HEK293 (cell line): ENCODE results near the gene CMKLR1.

Experiments
- CTCF ChIA-PET: fragments of 350-600 bp; formaldehyde crosslinking; extraction: SDS; loops from one replicate; lab custom pipeline; 2021; ENCODE audit warnings: antibody characterized with exemption; lab: Yijun Ruan, JAX
- POLR2A ChIA-PET: fragments of 300-600 bp; formaldehyde crosslinking; extraction: SDS; loops from one replicate; lab custom pipeline; 2020; ENCODE audit warnings: antibody characterized with exemption, inconsistent platforms; lab: Yijun Ruan, JAX
- H3K27ac ChIP-seq: fragments of 200-500 bp; sonication (Bioruptor generic); 2 replicates; pipeline ENCODE4 v1.5.1; 2014; ENCODE audit warnings: low read depth, low read length, control low read depth, inconsistent platforms; ENCODE audit errors: extremely low read depth
- H3K36me3 ChIP-seq, 2 experiments: fragments of 200-500 bp in 1 of 2; sonication (Bioruptor generic) in 1 of 2; 1 replicate in 1 of 2; 2 replicates in 1 of 2; pipeline ENCODE4 v1.5.1; 2014 to 2017; ENCODE audit warnings: inconsistent platforms in 2 of 2, low read length in 2 of 2; ENCODE audit not compliant: control insufficient read depth in 2 of 2, insufficient read depth in 1 of 2
- H3K4me1 ChIP-seq: fragments of 200-500 bp; sonication (Bioruptor generic); 2 replicates; pipeline ENCODE4 v1.5.1; 2014; ENCODE audit warnings: mild to moderate bottlenecking, low read length, inconsistent platforms; ENCODE audit not compliant: control insufficient read depth, insufficient read depth
- H3K4me3 ChIP-seq: 2 replicates; pipeline ENCODE4 v1.5.1; 2011; ENCODE audit warnings: low read depth, mild to moderate bottlenecking, control low read depth, low read length, moderate library complexity
- H3K9me3 ChIP-seq: fragments of 200-500 bp; sonication (Bioruptor generic); 2 replicates; pipeline ENCODE4 v1.5.1; 2014; ENCODE audit warnings: low read depth, low read length, inconsistent platforms; ENCODE audit not compliant: control insufficient read depth, insufficient read depth
- EGR2 ChIP-seq: fragments of 450-650 bp; formaldehyde crosslinking; IDR thresholded peaks from 2 replicates; pipeline ENCODE4 v1.5.1; 2016; ENCODE audit warnings: low read depth, missing biosample characterization, missing genetic modification characterization
- GFI1B ChIP-seq: fragments of 450-650 bp; formaldehyde crosslinking; IDR thresholded peaks from 2 replicates; pipeline ENCODE4 v1.5.1; 2016; ENCODE audit warnings: missing biosample characterization, missing genetic modification characterization
- KLF16 ChIP-seq: fragments of 450-650 bp; formaldehyde crosslinking; IDR thresholded peaks from 2 replicates; pipeline ENCODE4 v1.5.1; 2017; ENCODE audit warnings: missing biosample characterization, missing genetic modification characterization
- KLF17 ChIP-seq: fragments of 450-650 bp; formaldehyde crosslinking; IDR thresholded peaks from 2 replicates; pipeline ENCODE4 v1.5.1; 2016; ENCODE audit warnings: missing biosample characterization, missing genetic modification characterization
- REPIN1 ChIP-seq: fragments of 450-650 bp; formaldehyde crosslinking; IDR thresholded peaks from 2 replicates; pipeline ENCODE4 v1.5.1; 2017; ENCODE audit warnings: missing biosample characterization, missing genetic modification characterization, low read depth
- SCRT2 ChIP-seq: fragments of 450-650 bp; formaldehyde crosslinking; IDR thresholded peaks from 2 replicates; pipeline ENCODE4 v1.5.1; 2016; ENCODE audit warnings: missing biosample characterization, missing genetic modification characterization
- SETDB1 ChIP-seq: IDR thresholded peaks from one replicate; pipeline ENCODE4 v1.6.1; 2017; ENCODE audit warnings: mild to moderate bottlenecking, low read length, moderate library complexity, mixed read lengths; ENCODE audit not compliant: insufficient read length
- ZFP41 ChIP-seq: fragments of 450-650 bp; formaldehyde crosslinking; IDR thresholded peaks from 2 replicates; pipeline ENCODE4 v1.5.1; 2016; ENCODE audit warnings: missing biosample characterization, missing genetic modification characterization, borderline replicate concordance
- ZFP69B ChIP-seq: fragments of 450-650 bp; formaldehyde crosslinking; IDR thresholded peaks from 2 replicates; pipeline ENCODE4 v1.5.1; 2016; ENCODE audit warnings: missing biosample characterization, missing genetic modification characterization
- ZNF175 ChIP-seq: fragments of 450-650 bp; formaldehyde crosslinking; IDR thresholded peaks from 2 replicates; pipeline ENCODE4 v1.5.1; 2016; ENCODE audit warnings: missing biosample characterization, missing genetic modification characterization
- ZNF266 ChIP-seq: fragments of 450-650 bp; formaldehyde crosslinking; IDR thresholded peaks from 2 replicates; pipeline ENCODE4 v1.5.1; 2016; ENCODE audit warnings: missing biosample characterization, missing genetic modification characterization, low read depth
- ZNF274 ChIP-seq, 2 experiments: fragments of 200-500 bp in 1 of 2; fragments of 450-650 bp in 1 of 2; sonication (Bioruptor generic) in 1 of 2; formaldehyde crosslinking in 1 of 2; IDR thresholded peaks; 2 replicates each; pipeline versions ENCODE4 v1.5.1 to v1.6.1; 2014 to 2016; ENCODE audit warnings: borderline replicate concordance in 1 of 2, inconsistent platforms in 1 of 2, low read length in 1 of 2, missing biosample characterization in 1 of 2, missing genetic modification characterization in 1 of 2
- ZNF404 ChIP-seq: fragments of 450-650 bp; formaldehyde crosslinking; IDR thresholded peaks from 2 replicates; pipeline ENCODE4 v1.5.1; 2017; ENCODE audit warnings: missing biosample characterization, missing genetic modification characterization
- ZNF433 ChIP-seq: fragments of 450-650 bp; formaldehyde crosslinking; IDR thresholded peaks from 2 replicates; pipeline ENCODE4 v1.5.1; 2016; ENCODE audit warnings: missing biosample characterization, missing genetic modification characterization, low read depth
- ZNF529 ChIP-seq: fragments of 450-650 bp; formaldehyde crosslinking; IDR thresholded peaks from 2 replicates; pipeline ENCODE4 v1.5.1; 2017; ENCODE audit warnings: missing genetic modification characterization, missing biosample characterization; ENCODE audit not compliant: insufficient replicate concordance
- ZNF548 ChIP-seq: fragments of 450-650 bp; formaldehyde crosslinking; IDR thresholded peaks from 2 replicates; pipeline ENCODE4 v1.5.1; 2016; ENCODE audit warnings: missing biosample characterization, missing genetic modification characterization
- ZNF600 ChIP-seq: fragments of 450-650 bp; formaldehyde crosslinking; IDR thresholded peaks from 2 replicates; pipeline ENCODE4 v1.5.1; 2016; ENCODE audit warnings: missing biosample characterization, missing genetic modification characterization
- ZNF610 ChIP-seq: fragments of 450-650 bp; formaldehyde crosslinking; IDR thresholded peaks from 2 replicates; pipeline ENCODE4 v1.5.1; 2016; ENCODE audit warnings: missing biosample characterization, missing genetic modification characterization, borderline replicate concordance
- TF ChIP-seq, protein P1 (sequence below): fragments of 450-650 bp; formaldehyde crosslinking; IDR thresholded peaks from 2 replicates; pipeline ENCODE4 v1.5.1; 2016; ENCODE audit warnings: missing biosample characterization, missing genetic modification characterization, borderline replicate concordance
- TF ChIP-seq, protein P2 (sequence below): fragments of 450-650 bp; formaldehyde crosslinking; IDR thresholded peaks from 2 replicates; pipeline ENCODE4 v1.5.1; 2016; ENCODE audit warnings: missing biosample characterization, missing genetic modification characterization

CMKLR1 gene

DNA sequence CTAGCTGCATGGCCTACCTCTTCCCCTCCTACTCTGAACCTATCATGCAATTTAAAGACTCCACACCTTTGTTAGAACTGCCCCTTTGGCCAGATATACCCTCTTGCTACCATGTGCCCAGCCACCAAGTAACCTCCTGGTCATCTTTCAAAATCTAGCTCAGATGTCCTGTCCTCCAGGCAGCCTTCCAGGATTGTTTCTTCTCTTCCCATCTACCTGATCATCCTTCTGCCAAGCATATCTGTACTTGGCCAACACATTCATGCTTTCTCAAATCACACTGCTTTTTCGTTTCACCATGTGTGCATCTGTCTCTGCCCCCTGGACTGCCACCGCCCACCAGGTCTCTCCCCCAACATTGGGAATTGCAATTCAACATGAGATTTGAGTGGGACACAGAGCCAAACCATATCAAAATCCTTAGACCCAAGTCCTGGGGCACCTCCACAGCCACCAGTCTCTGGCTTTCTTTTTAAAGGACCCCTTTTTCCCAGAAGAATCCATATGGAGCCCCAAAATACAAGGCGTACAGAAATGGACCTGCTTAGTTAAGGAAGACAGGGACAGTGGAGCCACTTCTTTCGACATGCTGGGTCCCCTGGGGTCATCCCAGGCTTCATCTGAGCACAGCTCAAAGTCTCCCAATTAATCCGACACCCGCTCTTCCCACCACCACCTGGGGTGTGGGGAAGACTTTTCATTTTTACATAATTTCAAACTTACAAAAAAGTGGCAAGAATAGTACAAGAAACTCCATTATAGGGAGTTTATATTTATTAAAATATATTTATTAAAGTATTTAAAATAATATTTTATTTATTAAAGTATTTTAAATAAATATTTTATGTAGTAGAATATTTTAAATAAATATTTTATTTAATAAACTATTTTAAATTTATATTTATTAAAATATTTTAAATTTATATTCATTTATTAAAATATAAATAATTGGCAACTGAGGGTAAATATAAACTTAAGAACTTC, 7.9 kb upstream of the CMKLR1 start:
- ChIA-PET POLR2A (no interaction called here), CTCF (no interaction called here)
- Histone ChIP-seq H3K27ac (no peak overlapping the region), H3K4me3 (no peak overlapping the region), H3K36me3 (no peaks in the 10 kb centered on the region), H3K4me1 (no peaks in the 10 kb centered on the region), H3K9me3 (no peaks in the 10 kb centered on the region)
- TF ChIP-seq ZNF529 (tag by site-specific recombination) (no peak), ZFP41 (no peak), ZNF433 (no peak), KLF17 (tag by site-specific recombination) (no peak), REPIN1 (no peak)

DNA sequence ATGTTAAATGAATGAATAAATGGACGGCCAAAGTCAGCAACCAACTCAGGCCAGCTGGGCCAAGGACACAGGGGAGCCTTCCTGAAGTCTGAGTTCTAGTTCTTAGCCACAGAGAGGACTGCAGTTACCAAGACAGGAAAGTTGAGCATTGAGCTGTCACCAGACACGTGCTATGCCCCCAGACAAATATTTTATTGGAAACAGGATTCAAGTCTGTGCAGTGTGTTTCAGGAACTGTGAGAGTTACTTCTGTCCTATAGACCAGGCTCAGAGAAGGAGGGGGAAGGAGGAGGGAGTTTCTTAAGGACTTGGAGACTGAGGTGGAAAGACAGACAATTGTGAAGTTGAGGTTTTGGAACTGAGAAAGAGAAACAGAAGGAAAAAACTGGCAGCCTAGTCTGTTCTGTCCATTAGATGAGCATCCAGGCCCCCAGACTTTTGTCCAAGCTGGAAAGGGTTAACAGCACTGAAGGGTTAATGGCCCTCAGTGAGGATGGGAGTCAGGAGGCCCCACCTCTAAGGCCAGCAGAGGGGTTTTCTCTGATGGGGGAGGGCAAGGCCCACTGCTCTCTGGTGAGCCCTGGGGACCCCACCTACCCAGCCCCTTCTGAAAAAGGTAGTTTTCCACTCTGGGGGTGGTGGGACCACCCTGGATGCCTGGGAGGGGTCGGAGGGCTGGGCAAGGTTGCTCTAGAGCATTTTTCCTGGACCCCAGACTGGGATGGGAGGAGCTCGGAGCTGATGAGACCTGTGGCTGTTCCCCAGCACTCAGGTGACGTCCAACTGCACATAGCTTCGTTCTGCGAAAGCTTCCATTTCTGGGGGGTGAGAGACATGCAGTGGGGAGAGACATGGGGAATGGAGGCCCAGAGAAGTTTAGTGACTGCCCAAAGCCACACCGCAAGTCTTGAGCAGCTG, 6.9 kb upstream of the CMKLR1 start:
- CTCF ChIA-PET: no interaction called here
- no peak overlapping the region for H3K4me3 ChIP-seq
- POLR2A ChIA-PET: no interaction called here
- H3K4me1 ChIP-seq: no peaks in the 10 kb centered on the region
- no peaks in the 10 kb centered on the region for H3K9me3 ChIP-seq
- no peaks in the 10 kb centered on the region for H3K36me3 ChIP-seq
- no peak overlapping the region for H3K27ac ChIP-seq
- TF ChIP-seq ZNF548 (tag by site-specific recombination) (no peak), ZNF600 (no peak), ZFP69B (tag by site-specific recombination) (no peak), SETDB1 (no peak), EGR2 (no peak), ZNF610 (tag by site-specific recombination) (no peak)
- TF ChIP-seq, protein P1, sequence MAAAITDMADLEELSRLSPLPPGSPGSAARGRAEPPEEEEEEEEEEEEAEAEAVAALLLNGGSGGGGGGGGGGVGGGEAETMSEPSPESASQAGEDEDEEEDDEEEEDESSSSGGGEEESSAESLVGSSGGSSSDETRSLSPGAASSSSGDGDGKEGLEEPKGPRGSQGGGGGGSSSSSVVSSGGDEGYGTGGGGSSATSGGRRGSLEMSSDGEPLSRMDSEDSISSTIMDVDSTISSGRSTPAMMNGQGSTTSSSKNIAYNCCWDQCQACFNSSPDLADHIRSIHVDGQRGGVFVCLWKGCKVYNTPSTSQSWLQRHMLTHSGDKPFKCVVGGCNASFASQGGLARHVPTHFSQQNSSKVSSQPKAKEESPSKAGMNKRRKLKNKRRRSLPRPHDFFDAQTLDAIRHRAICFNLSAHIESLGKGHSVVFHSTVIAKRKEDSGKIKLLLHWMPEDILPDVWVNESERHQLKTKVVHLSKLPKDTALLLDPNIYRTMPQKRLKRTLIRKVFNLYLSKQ: no peak

- H3K4me3 ChIP-seq: no peak overlapping the region
- no peaks in the 10 kb centered on the region for H3K4me1 ChIP-seq
- no peaks in the 10 kb centered on the region for H3K9me3 ChIP-seq
- ChIA-PET CTCF (interaction anchor here (0.6 to 0.7 kb wide), 2 partner anchors 35 to 149 kb away, joined by 3 read pairs; no protein-coding TSS in a partner anchor), POLR2A (no interaction called here)
- no peak overlapping the region for H3K27ac ChIP-seq
- H3K36me3 ChIP-seq: no peaks in the 10 kb centered on the region
- TF ChIP-seq ZNF600 (no peak), GFI1B (no peak), ZNF175 (tag by site-specific recombination) (no peak), ZNF274 (IDR thresholded peaks at IDR 0.05; ENCODE audit: low read length) (no peak), ZNF274 (tag by site-specific recombination; IDR thresholded peaks at IDR 0.05; ENCODE audit: borderline replicate concordance) (no peak), SCRT2 (tag by site-specific recombination) (no peak), ZNF266 (tag by site-specific recombination) (no peak), ZNF404 (no peak), KLF16 (tag by site-specific recombination) (no peak)
- TF ChIP-seq, protein P2, sequence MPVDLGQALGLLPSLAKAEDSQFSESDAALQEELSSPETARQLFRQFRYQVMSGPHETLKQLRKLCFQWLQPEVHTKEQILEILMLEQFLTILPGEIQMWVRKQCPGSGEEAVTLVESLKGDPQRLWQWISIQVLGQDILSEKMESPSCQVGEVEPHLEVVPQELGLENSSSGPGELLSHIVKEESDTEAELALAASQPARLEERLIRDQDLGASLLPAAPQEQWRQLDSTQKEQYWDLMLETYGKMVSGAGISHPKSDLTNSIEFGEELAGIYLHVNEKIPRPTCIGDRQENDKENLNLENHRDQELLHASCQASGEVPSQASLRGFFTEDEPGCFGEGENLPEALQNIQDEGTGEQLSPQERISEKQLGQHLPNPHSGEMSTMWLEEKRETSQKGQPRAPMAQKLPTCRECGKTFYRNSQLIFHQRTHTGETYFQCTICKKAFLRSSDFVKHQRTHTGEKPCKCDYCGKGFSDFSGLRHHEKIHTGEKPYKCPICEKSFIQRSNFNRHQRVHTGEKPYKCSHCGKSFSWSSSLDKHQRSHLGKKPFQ (tag by site-specific recombination): no peak
Observed at GRCh38 chr12:108342985-108343384, 3.9 kb upstream of the CMKLR1 start.
